Peyer's patch (tissue), 4 donors: ENCODE results near the gene ABCB8.

Experiments used
- POLR2A ChIP-seq, 2 donors: fragments of 450-650 bp; IDR thresholded peaks; one replicate each; pipeline ENCODE4 v1.5.1; 2017; ENCODE audit warnings: antibody characterized with exemption in 2 of 2, mild to moderate bottlenecking in 2 of 2, moderate library complexity in 2 of 2
- TF ChIP-seq, protein P1 (sequence below), 6 experiments: fragments of 450-650 bp in 4 of 6; fragments of 200-600 bp in 2 of 6; sonication (generic) in 1 of 6; IDR thresholded peaks; one replicate each; pipeline ENCODE4 v1.5.1; 2017 to 2019; ENCODE audit warnings: antibody characterized with exemption in 6 of 6, mild to moderate bottlenecking in 3 of 6, moderate library complexity in 1 of 6

DNA sequence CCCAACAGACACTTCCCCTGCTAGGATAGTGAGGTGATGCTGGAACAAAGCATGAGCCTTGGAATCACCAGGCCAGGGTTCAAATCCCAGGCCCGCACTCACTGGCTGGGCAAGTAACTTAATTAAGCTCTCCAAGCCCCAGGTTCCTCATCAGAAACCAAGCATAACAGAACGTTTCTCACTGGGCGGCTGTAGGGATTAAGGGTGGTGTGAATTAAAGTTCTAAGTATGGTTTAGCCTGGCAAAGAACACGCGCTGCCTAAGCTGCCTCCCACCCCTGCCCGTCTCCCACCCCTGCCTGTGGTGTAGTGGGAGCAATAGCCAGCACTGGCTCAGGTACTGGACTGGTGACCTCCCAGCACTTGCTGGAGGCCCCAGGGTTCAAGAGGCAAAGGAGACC, 36.7 kb downstream of the ABCB8 start:
- no peak for TF ChIP-seq POLR2A (IDR thresholded peaks at IDR 0.05)
- TF ChIP-seq, protein P1, sequence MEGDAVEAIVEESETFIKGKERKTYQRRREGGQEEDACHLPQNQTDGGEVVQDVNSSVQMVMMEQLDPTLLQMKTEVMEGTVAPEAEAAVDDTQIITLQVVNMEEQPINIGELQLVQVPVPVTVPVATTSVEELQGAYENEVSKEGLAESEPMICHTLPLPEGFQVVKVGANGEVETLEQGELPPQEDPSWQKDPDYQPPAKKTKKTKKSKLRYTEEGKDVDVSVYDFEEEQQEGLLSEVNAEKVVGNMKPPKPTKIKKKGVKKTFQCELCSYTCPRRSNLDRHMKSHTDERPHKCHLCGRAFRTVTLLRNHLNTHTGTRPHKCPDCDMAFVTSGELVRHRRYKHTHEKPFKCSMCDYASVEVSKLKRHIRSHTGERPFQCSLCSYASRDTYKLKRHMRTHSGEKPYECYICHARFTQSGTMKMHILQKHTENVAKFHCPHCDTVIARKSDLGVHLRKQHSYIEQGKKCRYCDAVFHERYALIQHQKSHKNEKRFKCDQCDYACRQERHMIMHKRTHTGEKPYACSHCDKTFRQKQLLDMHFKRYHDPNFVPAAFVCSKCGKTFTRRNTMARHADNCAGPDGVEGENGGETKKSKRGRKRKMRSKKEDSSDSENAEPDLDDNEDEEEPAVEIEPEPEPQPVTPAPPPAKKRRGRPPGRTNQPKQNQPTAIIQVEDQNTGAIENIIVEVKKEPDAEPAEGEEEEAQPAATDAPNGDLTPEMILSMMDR (IDR thresholded peaks at IDR 0.05): no peak
